Activated T-cell treated with anti-CD3 and anti-CD28 coated beads for 24 hours (primary cell): ENCODE measurements around the gene POTEB3.
"Not testable (repeated sequence)": the region's sequence is repeated elsewhere in the genome, so short reads cannot be mapped to it uniquely, and the experiment has no call there.

Source experiments
- DNase-seq: peaks from one replicate; pipeline ENCODE4 v3.0.0-alpha.2; 2020; ENCODE audit warnings: low read depth

POTEB3 gene

DNA sequence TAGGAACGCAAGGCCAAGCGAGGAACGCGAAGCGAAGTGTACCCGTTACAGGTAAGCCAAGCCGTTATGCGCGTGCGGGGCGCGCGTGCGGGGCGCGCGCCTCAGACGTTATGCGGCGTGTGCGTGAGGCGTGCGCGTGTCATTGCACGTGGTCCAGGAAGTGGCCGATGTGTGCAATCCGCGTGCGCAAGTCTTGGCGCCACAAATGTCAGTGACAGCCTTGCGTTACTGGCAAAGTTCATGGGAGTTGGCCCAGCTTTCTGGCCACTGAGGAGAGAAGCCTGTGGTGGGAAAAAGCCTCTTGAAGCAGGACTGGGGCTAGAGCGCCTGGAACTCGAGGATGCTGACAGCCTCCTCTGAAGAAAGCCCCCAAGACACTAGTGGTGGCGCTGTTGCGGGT lies at the start of gene POTEB3:
POTEB3 (minus strand) TSS at position 101 of the 400 bp plus-strand sequence. CDS start 488 bp downstream, outside the sequence.
- DNase-seq = not testable (repeated sequence)

DNA sequence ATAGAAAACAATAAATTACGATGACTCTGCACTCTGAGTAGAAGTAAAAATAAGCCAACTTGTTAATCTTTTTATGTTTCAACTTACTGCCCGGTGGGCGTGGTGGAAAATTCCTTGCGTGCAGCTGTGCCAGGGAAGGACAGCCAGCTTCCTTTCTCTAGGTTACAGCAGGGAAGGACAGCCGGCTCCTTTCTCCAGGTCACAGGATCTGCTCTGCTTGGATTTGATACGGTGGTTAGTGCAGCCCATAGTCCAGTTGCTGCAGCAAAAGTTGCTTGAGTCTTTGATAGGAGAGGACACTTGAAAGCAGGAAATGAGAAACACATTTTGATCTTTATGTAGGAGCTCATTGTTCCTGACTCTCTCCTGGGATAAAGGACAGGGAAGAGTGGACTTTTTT lies 13.4 kb upstream of the POTEB3 start:
- not testable (repeated sequence) for DNase-seq

DNA sequence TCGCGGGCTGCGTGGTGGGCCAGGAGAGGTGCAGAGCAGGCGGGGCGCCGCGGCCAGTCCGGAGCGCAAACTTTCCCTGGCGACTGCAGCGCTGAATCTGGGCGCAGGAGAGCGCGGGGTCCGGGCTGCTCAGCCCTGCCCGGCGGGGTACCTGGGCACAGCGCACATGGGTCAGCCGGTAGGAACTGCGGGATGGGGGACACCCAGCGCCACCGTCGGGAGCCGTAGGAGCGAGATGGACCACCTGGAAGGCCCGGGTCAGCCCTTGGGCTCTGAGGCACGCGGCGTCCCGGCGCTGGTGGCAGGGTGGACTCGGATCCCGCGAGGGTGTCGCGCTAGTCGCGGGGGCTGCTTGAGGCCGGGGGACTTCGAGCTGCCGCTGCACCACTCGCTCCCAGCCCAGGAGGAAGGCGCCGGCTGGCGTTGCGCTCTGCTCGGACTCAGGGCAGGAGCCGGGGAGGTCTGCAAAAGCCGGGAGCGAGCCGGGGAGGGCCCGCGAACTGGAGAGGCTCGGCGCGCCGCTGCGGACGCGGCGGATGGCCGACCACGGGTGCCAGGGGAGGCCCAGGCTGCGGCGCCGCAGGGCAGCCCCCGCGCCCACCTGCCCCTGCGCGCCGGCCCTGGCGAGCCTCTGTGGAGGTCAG lies 11.7 kb upstream of the POTEB3 start:
- not testable (repeated sequence) for DNase-seq

DNA sequence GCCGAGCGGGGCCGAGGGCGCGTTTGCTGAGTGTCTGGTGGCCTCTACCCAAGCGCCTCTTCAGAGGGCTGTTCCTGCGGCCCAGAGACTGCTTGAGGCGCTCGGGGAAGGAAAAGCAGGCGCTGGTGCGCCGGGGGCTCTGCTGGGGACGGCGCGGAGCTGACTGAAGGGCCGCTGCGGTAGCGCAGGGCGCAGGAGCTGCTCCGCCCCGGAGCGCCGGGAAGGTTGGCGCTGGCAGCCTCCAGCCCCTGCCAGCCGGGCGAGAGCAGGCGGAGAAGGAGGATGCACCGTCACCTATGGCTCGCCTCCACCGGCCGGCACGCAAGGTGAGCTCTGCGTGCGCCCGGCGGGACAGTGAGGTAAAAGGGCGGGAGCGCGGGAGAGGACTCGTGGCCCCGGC lies 11.2 kb upstream of the POTEB3 start:
- not testable (repeated sequence) for DNase-seq

DNA sequence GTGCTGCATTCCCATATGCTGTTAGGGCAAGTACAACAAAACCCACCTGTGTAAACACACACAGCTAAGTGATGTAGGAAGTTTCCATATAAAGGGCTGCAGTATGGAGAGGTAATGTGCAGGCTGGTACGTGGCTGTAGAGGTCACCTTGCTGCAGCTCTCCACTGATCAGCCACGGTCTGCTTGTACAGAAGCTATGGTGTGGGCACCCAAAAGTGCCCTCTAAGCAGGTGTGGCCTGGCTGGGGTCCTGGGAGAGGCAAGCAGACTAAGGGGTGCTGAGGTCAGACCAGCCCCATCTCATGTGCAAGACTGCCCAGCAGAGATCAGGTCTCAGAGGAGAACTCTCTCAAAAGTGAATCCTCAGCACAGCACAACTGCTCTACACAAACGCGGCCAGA lies 32.9 kb downstream of the POTEB3 start:
- DNase-seq = not testable (repeated sequence)

DNA sequence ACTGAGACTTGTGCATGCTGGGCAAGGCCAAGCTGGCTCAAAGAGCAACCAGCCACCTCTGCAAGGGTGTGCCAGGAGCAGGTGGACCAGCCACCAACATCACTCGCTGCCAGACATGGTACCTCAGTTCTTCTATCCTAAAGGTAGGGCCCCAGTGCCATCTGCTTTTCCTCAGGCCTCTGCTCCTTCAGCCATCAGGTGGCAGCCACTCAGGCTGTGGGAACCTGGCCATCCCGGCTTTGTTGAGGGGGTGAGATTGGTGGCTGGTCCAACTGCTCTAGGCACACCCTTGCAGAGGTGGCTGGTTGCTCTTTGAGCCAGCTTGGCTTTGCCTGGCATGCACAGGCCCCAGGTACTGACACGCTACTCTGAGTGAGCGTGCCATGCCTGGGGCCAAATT lies 38.8 kb downstream of the POTEB3 start:
- not testable (repeated sequence) for DNase-seq

DNA sequence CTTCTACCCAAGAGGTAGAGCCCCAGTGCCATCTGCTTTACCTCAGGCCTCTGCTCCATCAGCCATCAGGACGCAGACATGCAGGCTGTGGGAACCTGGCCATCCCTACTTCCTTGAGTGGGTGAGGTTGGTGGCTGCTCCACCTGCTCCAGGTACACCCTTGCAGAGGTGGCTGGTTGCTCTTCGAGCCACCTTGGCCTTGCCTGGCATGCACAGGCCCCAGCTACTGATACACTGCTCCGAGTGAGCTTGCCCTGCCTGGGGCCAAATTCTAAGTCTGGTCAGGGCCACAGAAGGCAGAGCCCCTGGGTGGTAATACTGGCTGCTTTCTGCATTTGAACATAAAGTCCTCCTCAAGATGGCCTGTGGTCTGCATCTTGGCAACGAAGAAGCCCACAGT lies 41.2 kb downstream of the POTEB3 start:
- DNase-seq = not testable (repeated sequence)

DNA sequence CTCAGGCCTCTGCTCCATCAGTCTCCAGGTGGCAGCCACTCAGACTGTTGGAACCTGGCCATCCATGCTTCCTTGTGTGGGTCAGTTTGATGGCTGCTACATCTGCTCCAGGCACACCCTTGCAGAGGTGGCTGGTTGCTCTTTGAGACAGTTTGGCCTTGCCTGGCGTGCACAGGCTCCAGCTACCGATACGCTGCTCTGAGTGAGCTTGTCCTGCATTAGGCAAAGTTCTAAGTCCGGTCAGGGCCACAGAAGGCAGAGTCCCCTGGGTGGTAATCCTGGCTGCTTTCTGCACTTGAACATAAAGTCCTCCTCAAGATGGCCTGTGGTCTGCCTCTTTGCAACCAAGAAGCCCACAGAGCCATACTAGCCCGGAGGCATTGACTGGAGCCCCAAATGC lies 41.8 kb downstream of the POTEB3 start:
- not testable (repeated sequence) for DNase-seq

DNA sequence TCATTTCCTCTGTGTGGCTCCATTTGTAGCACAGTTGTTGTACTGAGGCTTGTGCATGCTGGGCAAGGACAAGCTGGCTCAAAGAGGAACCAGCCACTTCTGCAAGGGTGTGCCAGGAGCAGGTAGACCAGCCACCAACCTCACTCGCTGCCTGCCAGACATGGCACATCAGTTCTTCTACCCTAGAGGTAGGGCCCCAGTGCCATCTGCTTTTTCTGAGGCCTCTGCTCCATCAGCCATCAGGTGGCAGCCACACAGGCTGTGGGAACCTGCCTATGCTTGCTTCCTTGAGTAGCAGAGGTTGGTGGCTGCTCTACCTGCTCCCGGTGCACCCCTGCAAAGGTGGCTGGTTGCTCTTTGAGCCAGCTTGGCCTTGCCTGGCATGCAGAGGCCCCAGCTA lies 42.6 kb downstream of the POTEB3 start:
- DNase-seq = not testable (repeated sequence)

DNA sequence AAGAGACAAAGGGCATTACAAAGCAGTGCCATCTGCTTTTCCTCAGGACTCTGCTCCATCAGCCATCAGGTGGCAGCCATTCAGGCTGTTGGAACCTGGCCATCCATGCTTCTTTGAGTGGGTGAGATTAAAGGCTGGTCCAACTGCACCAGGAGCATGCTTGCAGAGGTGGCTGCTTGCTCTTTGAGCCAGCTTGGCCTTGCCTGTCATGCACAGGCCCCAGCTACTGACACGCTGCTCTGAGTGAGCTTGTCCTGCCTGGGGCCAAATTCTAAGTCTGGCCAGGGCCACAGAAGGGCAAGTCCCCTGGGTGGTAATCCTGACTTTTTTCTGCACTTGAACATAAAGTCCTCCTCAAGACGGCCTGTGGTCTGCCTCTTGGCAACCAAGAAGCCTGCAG lies 43.1 kb downstream of the POTEB3 start:
- DNase-seq = not testable (repeated sequence)

DNA sequence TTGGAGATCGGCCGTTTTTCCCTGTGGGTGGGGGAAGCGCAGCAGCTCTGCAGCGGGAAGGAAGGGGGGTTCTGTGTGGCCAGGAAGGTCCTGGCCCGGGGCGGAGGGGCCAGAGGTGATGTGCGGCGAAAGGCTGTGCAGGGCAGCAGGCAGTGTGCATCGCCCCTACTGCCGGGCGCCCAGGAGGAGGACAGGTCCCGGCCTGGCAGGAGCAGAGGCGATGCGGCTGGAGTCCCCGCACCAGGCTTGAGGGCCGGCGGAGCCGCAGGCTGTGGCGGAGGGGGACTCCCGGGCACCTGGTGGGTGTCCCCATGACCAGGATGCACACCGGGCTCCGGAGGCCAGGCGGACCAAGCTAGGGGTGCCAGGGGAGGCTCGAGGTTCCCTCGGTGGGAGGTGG lies 54.3 kb downstream of the POTEB3 start:
- DNase-seq = not testable (repeated sequence)

DNA sequence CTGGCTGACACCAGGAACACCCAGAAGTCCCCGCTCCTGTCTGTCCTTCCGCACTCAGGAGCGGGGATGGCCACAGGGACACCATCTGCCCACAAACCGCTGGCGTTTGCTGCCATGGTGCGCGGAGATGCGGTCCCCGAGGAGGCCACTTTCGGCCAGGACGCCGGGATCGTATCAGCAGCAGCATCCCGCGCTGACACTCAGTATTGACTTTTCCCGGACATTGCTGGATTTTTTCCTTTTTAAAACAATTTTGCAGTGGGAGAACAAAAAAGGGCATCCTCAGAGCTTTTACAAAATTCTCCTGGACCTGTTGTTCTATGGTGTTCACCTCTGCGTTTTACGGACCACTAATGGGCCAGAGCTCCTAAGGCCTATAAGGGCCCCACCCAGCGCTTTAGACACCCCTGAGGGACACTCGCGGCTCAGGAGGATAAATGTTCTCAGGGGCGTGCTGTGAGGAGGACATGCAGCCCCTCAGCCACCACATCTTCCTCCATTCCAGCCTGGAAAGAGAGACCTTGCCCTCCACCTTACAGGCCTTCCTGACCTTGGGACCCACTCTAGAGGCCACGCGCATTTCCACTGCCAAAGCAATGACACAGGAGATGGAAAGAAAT lies 56.3 kb downstream of the POTEB3 start:
- not testable (repeated sequence) for DNase-seq

DNA sequence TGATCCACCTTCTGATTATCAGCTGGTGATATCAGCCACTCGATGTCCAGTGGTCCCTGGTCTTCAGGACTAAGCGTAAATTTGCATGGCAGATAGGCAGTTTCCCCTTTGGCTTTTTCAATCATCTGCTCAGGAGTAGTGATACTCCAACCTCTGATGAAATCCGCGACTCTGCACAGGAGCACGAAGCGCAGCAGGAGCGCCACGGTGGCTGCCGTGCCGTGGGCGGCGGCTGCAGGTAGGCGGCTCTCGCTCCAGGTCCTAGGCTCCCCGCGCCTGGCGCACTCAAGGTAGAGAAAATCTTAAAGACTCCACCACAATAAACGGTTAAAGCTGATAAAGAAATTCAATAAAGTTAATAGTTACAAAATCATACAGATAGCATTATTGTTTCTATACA lies 66.6 kb downstream of the POTEB3 start:
- not testable (repeated sequence) for DNase-seq

DNA sequence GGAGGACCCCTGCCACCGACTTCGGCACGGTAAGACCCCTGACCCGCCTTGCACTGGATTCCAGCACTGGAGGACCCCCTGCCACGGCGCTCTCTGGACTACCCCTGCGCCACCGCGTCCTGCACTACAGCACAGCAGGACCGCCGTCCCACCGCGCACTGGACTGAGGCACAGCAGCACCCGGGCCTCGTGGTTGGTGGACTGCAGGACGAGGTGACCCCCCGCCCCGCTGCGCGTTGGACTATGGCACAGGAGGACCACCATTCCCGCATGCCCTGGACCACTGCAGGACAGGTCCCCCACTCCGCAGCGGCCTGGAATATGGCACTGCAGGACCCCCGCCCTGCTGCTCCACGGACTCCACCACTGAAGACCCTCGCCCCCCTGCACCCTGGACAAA lies 71.1 kb downstream of the POTEB3 start:
- not testable (repeated sequence) for DNase-seq

DNA sequence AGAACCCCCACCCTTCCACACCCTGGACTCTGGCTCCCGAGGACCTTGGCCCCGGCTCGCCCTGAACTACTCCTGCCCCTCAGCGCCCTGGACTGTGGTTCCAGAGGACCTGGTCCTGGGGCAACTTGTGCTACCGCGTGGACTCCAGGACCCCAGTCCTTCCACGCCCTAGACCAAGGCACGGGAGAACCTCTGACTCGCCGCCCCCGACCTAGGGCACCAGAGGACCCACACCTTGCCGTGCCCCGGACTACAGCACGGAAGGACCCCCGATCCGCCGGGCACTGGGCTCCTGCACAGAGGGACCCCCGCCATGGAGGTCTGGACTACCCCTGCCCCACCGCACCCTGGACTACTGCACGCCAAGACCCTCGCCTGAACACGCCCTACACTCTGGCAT lies 71.7 kb downstream of the POTEB3 start:
- not testable (repeated sequence) for DNase-seq
